Endothelial cell of umbilical vein (primary cell): ENCODE data around the gene C1orf210. TPM values are rescaled to one million over a fixed set of nuclear protein-coding genes. Genes with fewer than 3 reads are reported as not detected.

Source experiments
- BruUV-seq: library from RNA; stranded (reverse); fragments of 400-500 nt; replicated peaks from 2 replicates; lab custom pipeline; 2021; lab: Mats Ljungman, UMichigan
- CTCF ChIA-PET: fragments of 300-600, 350-600 bp; sonication (Branson Sonifier 250); formaldehyde crosslinking; loops from one replicate; lab custom pipeline; 2021; ENCODE audit warnings: antibody characterized with exemption, inconsistent platforms; lab: Charles Lee
- POLR2A ChIA-PET: fragments of 300-600, 350-600 bp; sonication (Branson Sonifier 250); formaldehyde crosslinking; loops from one replicate; lab custom pipeline; 2021; ENCODE audit warnings: antibody characterized with exemption, inconsistent platforms; lab: Charles Lee
- DNase-seq: peaks from one replicate; pipeline ENCODE4 v3.0.0-alpha.2; 2011; ENCODE audit warnings: low read depth, low spot score
- FAIRE-seq: peaks from 2 replicates; lab custom pipeline; 2011; peaks lifted over from hg19 to GRCh38; lab: Jason Lieb, UNC
- H2AFZ ChIP-seq: 2 replicates; pipeline ENCODE4 v1.6.0; 2012; ENCODE audit warnings: low read depth, low read length, control low read depth, inconsistent platforms
- H3K27ac ChIP-seq: 2 replicates; pipeline ENCODE4 v1.5.1; 2011; ENCODE audit warnings: low read depth, mild to moderate bottlenecking, control low read depth, low read length, moderate library complexity; ENCODE audit not compliant: insufficient read depth
- H3K27me3 ChIP-seq, 2 experiments: 2 replicates each; pipeline versions ENCODE4 v1.6.0 to v1.6.1; 2011; ENCODE audit warnings: low read length in 2 of 2, mixed read lengths in 1 of 2; ENCODE audit not compliant: control insufficient read depth in 2 of 2, insufficient read depth in 2 of 2
- H3K36me3 ChIP-seq, 2 experiments: 2 replicates in 1 of 2; 3 replicates in 1 of 2; pipeline ENCODE4 v1.5.1; 2011; ENCODE audit warnings: low read length in 2 of 2, mild to moderate bottlenecking in 1 of 2, moderate library complexity in 1 of 2; ENCODE audit not compliant: control insufficient read depth in 2 of 2, insufficient read depth in 2 of 2; ENCODE audit errors: extremely low read depth in 1 of 2
- H3K4me1 ChIP-seq: 3 replicates; pipeline ENCODE4 v1.5.1; 2011; ENCODE audit warnings: mild to moderate bottlenecking, low read length; ENCODE audit not compliant: control insufficient read depth, insufficient read depth; ENCODE audit errors: extremely low read depth
- H3K4me2 ChIP-seq: 2 replicates; pipeline ENCODE4 v1.6.1; 2011; ENCODE audit warnings: low read length, control low read depth, mixed read lengths; ENCODE audit not compliant: insufficient read depth
- H3K4me3 ChIP-seq, 3 experiments: fragments of 200-600 bp in 1 of 3; sonication (generic), shearing (Covaris generic) in 1 of 3; replicated peaks in 1 of 3; 2 replicates each; pipeline ENCODE4 v1.5.1; 2011 to 2016; ENCODE audit warnings: control low read depth in 3 of 3, low read length in 3 of 3, mild to moderate bottlenecking in 2 of 3, inconsistent platforms in 1 of 3, low read depth in 1 of 3, moderate library complexity in 1 of 3; ENCODE audit not compliant: insufficient read depth in 1 of 3
- H3K79me2 ChIP-seq: 2 replicates; pipeline ENCODE4 v1.6.0; 2012; ENCODE audit warnings: low read length, inconsistent platforms; ENCODE audit not compliant: control insufficient read depth, insufficient read depth
- H3K9ac ChIP-seq: replicated peaks from 2 replicates; pipeline ENCODE3; 2011; ENCODE audit warnings: low read length, control low read depth; ENCODE audit not compliant: insufficient read depth; ENCODE audit errors: extremely low read depth
- H3K9me1 ChIP-seq: replicated peaks from 3 replicates; pipeline ENCODE4 v1.6.0; 2011; ENCODE audit warnings: mild to moderate bottlenecking, low read length; ENCODE audit not compliant: control insufficient read depth, insufficient read depth; ENCODE audit errors: extremely low read depth
- H3K9me3 ChIP-seq: replicated peaks from 2 replicates; pipeline ENCODE4 v1.5.1; 2012; ENCODE audit warnings: low read length, inconsistent platforms; ENCODE audit not compliant: control insufficient read depth, insufficient read depth
- H4K20me1 ChIP-seq: replicated peaks from 2 replicates; pipeline ENCODE3; 2011; ENCODE audit warnings: mild to moderate bottlenecking, low read length; ENCODE audit not compliant: control insufficient read depth, insufficient read depth; ENCODE audit errors: extremely low read depth
- EZH2 ChIP-seq: IDR thresholded peaks from 2 replicates; pipeline ENCODE4 v1.6.1; 2012; ENCODE audit warnings: borderline replicate concordance, low read depth, mild to moderate bottlenecking, moderate library complexity, low read length, inconsistent platforms; ENCODE audit not compliant: severe bottlenecking
- FOS ChIP-seq: IDR thresholded peaks from 2 replicates; pipeline ENCODE4 v1.6.1; 2011; ENCODE audit warnings: mild to moderate bottlenecking, low read length, moderate library complexity, borderline replicate concordance; ENCODE audit not compliant: insufficient read depth
- GATA2 ChIP-seq: IDR thresholded peaks from 2 replicates; pipeline ENCODE4 v1.7.0; 2011; ENCODE audit warnings: low read depth, mild to moderate bottlenecking, moderate library complexity, mixed read lengths, low read length; ENCODE audit not compliant: insufficient read length, insufficient read depth
- JUN ChIP-seq: IDR thresholded peaks from 2 replicates; pipeline ENCODE4 v1.6.1; 2011; ENCODE audit warnings: borderline replicate concordance, low read depth; ENCODE audit not compliant: insufficient read length, insufficient read depth
- MYC ChIP-seq: IDR thresholded peaks from one replicate; pipeline ENCODE4 v1.6.1; 2011; ENCODE audit warnings: mild to moderate bottlenecking, low read depth, low read length
- POLR2A ChIP-seq: IDR thresholded peaks from 2 replicates; pipeline ENCODE4 v1.6.1; 2012; ENCODE audit warnings: low read depth, mild to moderate bottlenecking, control low read depth, low read length
- POLR2AphosphoS5 ChIP-seq: IDR thresholded peaks from 2 replicates; pipeline ENCODE4 v1.6.1; 2012; ENCODE audit warnings: low read depth, mild to moderate bottlenecking, control low read depth, low read length, moderate library complexity; ENCODE audit not compliant: insufficient read depth
- dilution Hi-C: fragments of 300-500 bp; cut with MboI; formaldehyde crosslinking; loops from one replicate; pipeline ENCODE4 v1.15.0; 2019; ENCODE audit warnings: low sequenced_read_pairs; ENCODE audit not compliant: extremely low pct_ligation_motif_present
- intact Hi-C: fragments of 100-400 bp; cut with micrococcal nuclease; formaldehyde crosslinking; loops from one replicate; pipeline ENCODE4 v1.10.0; 2022
- polyA plus RNA-seq, 4 experiments: library from polyadenylated mRNA; depleted of rRNA in 3 of 4; stranded (reverse) in 3 of 4; unstranded in 1 of 4; fragments of >200 nt; gene quantifications; 2 replicates each; pipeline versions ENCODE4 v1.2.1 to v1.2.3, GENCODE V29; 2011 to 2012; ENCODE audit warnings: missing spikeins in 1 of 4
- total RNA-seq: library from RNA; stranded (reverse); gene quantifications from 2 replicates; pipeline ENCODE4 v1.2.3, GENCODE V29; 2021
- TF ChIP-seq, protein P1 (sequence below), 2 donors: IDR thresholded peaks; 1 replicate in 1 of 2; 2 replicates in 1 of 2; pipeline ENCODE4 v1.5.1; 2011; ENCODE audit warnings: low read length in 2 of 2, mild to moderate bottlenecking in 2 of 2, moderate library complexity in 2 of 2, control low read depth in 1 of 2, inconsistent platforms in 1 of 2, low read depth in 1 of 2; ENCODE audit not compliant: insufficient read depth in 1 of 2; ENCODE audit errors: extremely low read depth in 1 of 2
- TF ChIP-seq, protein P2 (sequence below): IDR thresholded peaks from 2 replicates; pipeline ENCODE4 v1.6.1; 2011; ENCODE audit not compliant: insufficient read depth, insufficient read length

C1orf210 gene
- total and polyA plus RNA-seq, 2 donors (not counting 3 experiments of a cell fraction or from before 2014, with no cell fraction given), result not detected

DNA sequence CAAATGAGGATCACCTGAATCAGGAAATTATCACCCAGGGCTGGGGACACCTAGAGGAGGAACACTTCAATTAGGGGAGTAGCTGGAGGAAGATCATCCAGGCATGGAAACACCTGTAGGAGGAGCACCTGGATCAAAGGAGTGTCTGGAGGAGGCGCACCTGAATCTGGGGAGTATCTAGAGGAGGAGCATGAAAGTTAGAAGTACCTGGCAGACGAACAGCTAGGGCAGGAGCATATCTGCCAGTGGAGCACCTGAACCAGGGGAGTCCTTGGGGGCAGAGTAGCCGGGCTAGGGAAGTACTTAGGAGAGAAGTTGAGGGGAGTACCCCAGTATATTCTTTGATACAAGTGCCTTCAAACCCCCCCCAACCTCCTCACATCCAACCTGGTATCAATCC, 1.3 kb downstream of the C1orf210 start:
- Histone ChIP-seq H4K20me1 (no peaks in the 10 kb centered on the region), H3K4me1 (no peaks in the 10 kb centered on the region), H3K4me3 (no peak overlapping the region), H3K27ac (no peak overlapping the region), H3K4me2 (no peak overlapping the region), H3K36me3 (no peaks in the 10 kb centered on the region), H2AFZ (no peak overlapping the region), H3K27me3 (peaks cover 2 to 5% of the 10 kb centered on the region in 2 experiments), H3K79me2 (no peaks in the 10 kb centered on the region), H3K9me3 (no peaks in the 10 kb centered on the region), H3K9me1 (no peaks in the 10 kb centered on the region), H3K9ac (no peak overlapping the region)
- POLR2A ChIA-PET, result no interaction called here
- dilution Hi-C loops, result no loop called here
- intact Hi-C loops, result no loop called here
- TF ChIP-seq, protein P1, sequence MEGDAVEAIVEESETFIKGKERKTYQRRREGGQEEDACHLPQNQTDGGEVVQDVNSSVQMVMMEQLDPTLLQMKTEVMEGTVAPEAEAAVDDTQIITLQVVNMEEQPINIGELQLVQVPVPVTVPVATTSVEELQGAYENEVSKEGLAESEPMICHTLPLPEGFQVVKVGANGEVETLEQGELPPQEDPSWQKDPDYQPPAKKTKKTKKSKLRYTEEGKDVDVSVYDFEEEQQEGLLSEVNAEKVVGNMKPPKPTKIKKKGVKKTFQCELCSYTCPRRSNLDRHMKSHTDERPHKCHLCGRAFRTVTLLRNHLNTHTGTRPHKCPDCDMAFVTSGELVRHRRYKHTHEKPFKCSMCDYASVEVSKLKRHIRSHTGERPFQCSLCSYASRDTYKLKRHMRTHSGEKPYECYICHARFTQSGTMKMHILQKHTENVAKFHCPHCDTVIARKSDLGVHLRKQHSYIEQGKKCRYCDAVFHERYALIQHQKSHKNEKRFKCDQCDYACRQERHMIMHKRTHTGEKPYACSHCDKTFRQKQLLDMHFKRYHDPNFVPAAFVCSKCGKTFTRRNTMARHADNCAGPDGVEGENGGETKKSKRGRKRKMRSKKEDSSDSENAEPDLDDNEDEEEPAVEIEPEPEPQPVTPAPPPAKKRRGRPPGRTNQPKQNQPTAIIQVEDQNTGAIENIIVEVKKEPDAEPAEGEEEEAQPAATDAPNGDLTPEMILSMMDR (IDR thresholded peaks at IDR 0.05; ENCODE audit: extremely low read depth in 1 of 2, insufficient read depth in 1 of 2, low read depth in 1 of 2, low read length in 2 of 2), result no peak
- TF ChIP-seq MYC (no peak), GATA2 (no peak)
- CTCF ChIA-PET, result no interaction called here
- BruUV-seq, result no TSS peak
- FAIRE-seq, result no peak
- DNase-seq, result no peak

DNA sequence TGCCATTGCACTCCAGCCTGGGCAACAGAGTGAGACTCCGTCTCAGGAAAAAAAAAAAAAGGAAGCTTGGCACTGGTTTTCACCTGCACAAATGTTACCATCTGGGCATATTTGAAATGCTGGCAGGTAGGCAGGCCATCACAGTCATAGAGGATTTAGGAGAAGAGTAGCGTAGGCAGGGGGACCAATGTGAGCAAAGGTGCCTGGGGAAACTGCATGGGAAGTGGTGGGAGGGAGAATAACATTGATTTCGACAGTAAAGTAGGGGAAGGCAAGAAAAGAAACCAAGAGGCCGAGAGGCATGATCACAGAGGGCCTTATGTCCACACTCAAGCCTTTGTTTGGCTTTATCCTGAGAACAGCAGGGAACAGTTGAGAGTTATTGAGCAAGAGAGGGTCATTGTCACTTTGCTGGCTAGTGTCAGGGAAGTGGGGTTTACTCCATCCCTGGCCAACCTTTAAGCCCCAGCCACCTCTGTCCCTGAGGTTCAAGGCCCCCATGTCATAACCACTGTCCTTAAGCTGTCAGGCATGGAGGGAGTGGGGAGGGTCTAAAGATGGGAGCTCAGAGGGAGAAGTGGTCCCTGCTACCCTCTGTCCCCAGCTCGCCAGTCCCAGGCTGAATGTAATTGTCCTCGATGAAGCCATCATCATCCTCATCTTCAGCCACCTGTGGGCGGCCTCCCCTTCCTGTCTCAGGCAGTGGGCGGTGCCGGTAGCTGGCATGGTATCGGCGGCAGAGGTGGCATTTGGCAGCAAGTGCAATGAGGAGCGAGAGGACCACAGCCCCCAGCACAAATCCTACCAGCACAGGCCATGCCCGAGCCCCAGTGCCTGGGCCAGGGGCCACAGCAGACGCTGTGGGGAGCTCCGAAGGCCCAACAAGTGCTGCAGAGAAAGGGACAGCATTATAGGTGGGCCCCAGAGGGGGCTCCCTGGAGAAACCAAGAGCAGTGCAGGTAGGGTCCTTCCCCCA, 2.9 kb downstream of the C1orf210 start:
- BruUV-seq, result no TSS peak
- CTCF ChIA-PET, result interaction anchor here (1.1 to 1.4 kb wide), 3 partner anchors 8 to 14 kb away, joined by 3 to 6 read pairs (median 3); no protein-coding TSS in a partner anchor

More for the DNA sequence above, 2.9 kb downstream of the C1orf210 start:
- Histone ChIP-seq H2AFZ (no peak overlapping the region), H3K27me3 (peaks cover 0 to 2% of the 10 kb centered on the region in 2 experiments), H3K4me3 (no peak overlapping the region), H3K9ac (no peak overlapping the region), H3K9me1 (no peaks in the 10 kb centered on the region), H3K9me3 (no peaks in the 10 kb centered on the region), H3K4me1 (no peaks in the 10 kb centered on the region), H4K20me1 (no peaks in the 10 kb centered on the region), H3K79me2 (no peaks in the 10 kb centered on the region), H3K27ac (no peak overlapping the region), H3K36me3 (no peaks in the 10 kb centered on the region), H3K4me2 (no peak overlapping the region)
- DNase-seq (no peak), FAIRE-seq (no peak)
- dilution Hi-C loops (no loop called here), intact Hi-C loops (no loop called here)
- TF ChIP-seq FOS, result no peak
- TF ChIP-seq JUN, result no peak
- TF ChIP-seq EZH2, result no peak
- TF ChIP-seq MYC, result no peak
- TF ChIP-seq GATA2, result no peak
- TF ChIP-seq, protein P1 (IDR thresholded peaks at IDR 0.05; ENCODE audit: extremely low read depth in 1 of 2, insufficient read depth in 1 of 2, low read depth in 1 of 2, low read length in 2 of 2), result no peak
- no peak for TF ChIP-seq POLR2A
- TF ChIP-seq, protein P2, sequence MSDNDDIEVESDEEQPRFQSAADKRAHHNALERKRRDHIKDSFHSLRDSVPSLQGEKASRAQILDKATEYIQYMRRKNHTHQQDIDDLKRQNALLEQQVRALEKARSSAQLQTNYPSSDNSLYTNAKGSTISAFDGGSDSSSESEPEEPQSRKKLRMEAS, result no peak
- TF ChIP-seq POLR2AphosphoS5, result no peak
- POLR2A ChIA-PET, result no interaction called here
